ENCODE measurements around the gene VPS11.
A peak's percentile ranks its signal among the peaks of the same experiment; 100 is the strongest.
"Not testable (repeated sequence)": the region's sequence is repeated elsewhere in the genome, so short reads cannot be mapped to it uniquely, and the experiment has no call there.

VPS11 gene

GRCh38 chr11:119038884-119039283, 28.7 kb upstream of the VPS11 start:
- no peak overlapping the region for H3K4me3 ChIP-seq (ENCODE audit: low read depth, low read length)

GRCh38 chr11:119039471-119039870, 28.1 kb upstream of the VPS11 start:
- not testable (repeated sequence) for H3K4me3 ChIP-seq (ENCODE audit: low read depth, low read length)

More at GRCh38 chr11:119038884-119039283, 28.7 kb upstream of the VPS11 start:
- no peak for TF ChIP-seq CTCF (IDR thresholded peaks at IDR 0.05; ENCODE audit: borderline replicate concordance, insufficient read depth, low read depth, low read length)

- H3K4me3 ChIP-seq (ENCODE audit: low read depth, low read length), result no peak overlapping the region
- TF ChIP-seq CTCF (IDR thresholded peaks at IDR 0.05; ENCODE audit: borderline replicate concordance, insufficient read depth, low read depth, low read length), result no peak
Observed at GRCh38 chr11:119041821-119042514, 25.6 kb upstream of the VPS11 start.

- no peak overlapping the region for H3K4me3 ChIP-seq (ENCODE audit: low read depth, low read length)
- TF ChIP-seq CTCF (IDR thresholded peaks at IDR 0.05; ENCODE audit: borderline replicate concordance, insufficient read depth, low read depth, low read length), result no peak
Observed at GRCh38 chr11:119042927-119043326, 24.7 kb upstream of the VPS11 start.

- TF ChIP-seq CTCF (IDR thresholded peaks at IDR 0.05; ENCODE audit: borderline replicate concordance, insufficient read depth, low read depth, low read length), result peak; percentile 32; the same call in 1 of the 2 replicates
Observed at GRCh38 chr11:119044708-119045107, 22.9 kb upstream of the VPS11 start.

GRCh38 chr11:119046489-119046888, 21.1 kb upstream of the VPS11 start:
- no peak overlapping the region for H3K4me3 ChIP-seq (ENCODE audit: low read depth, low read length)
- no peak for TF ChIP-seq CTCF (IDR thresholded peaks at IDR 0.05; ENCODE audit: borderline replicate concordance, insufficient read depth, low read depth, low read length)

More at GRCh38 chr11:119044708-119045107, 22.9 kb upstream of the VPS11 start:
- H3K4me3 ChIP-seq (ENCODE audit: low read depth, low read length), result no peak overlapping the region

GRCh38 chr11:119047205-119047604, 20.4 kb upstream of the VPS11 start:
- TF ChIP-seq CTCF (IDR thresholded peaks at IDR 0.05; ENCODE audit: borderline replicate concordance, insufficient read depth, low read depth, low read length), result no peak
- no peak overlapping the region for H3K4me3 ChIP-seq (ENCODE audit: low read depth, low read length)

All from GM12875 (cell line).